T-cell (primary cell): ENCODE data around the gene CXADR. TPM values are rescaled to one million over a fixed set of nuclear protein-coding genes. Genes with fewer than 3 reads are reported as not detected.
"Not testable (repeated sequence)": the region's sequence is repeated elsewhere in the genome, so short reads cannot be mapped to it uniquely, and the experiment has no call there.

Experiments used
- ATAC-seq, 4 experiments: fragments of 200-7000 bp in 3 of 4; fragments of 150-1000 bp in 1 of 4; cut with Tn5 transposase; replicated peaks in 1 of 4; 1 replicate in 3 of 4; 2 replicates in 1 of 4; pipeline ENCODE4 v1.10.0; 2021; ENCODE audit warnings: moderate library complexity in 3 of 4, mild to moderate bottlenecking in 2 of 4, moderate number of reproducible peaks in 1 of 4
- CTCF ChIA-PET, 2 donors: fragments of 300-600 bp; sonication (Branson Sonifier 250); formaldehyde crosslinking; loops; one replicate each; lab custom pipeline; 2022; ENCODE audit warnings: antibody characterized with exemption in 2 of 2; lab: Charles Lee
- POLR2A ChIA-PET, 2 donors: fragments of 300-600 bp; sonication (Branson Sonifier 250); formaldehyde crosslinking; loops; one replicate each; lab custom pipeline; 2022; ENCODE audit warnings: antibody characterized with exemption in 2 of 2; lab: Charles Lee
- DNase-seq, 35 experiments: peaks; one replicate each; pipeline versions ENCODE4 v3.0.0 to v3.0.0-alpha.2; 2013 to 2023
- H3K27ac ChIP-seq: one replicate; pipeline ENCODE4 v1.5.1; 2013; ENCODE audit warnings: low read length
- H3K27me3 ChIP-seq, 2 experiments: replicated peaks in 1 of 2; 1 replicate in 1 of 2; 2 replicates in 1 of 2; pipeline versions ENCODE4 v1.6.1 to v1.7.0; 2013; ENCODE audit warnings: low read length in 1 of 2, mixed read lengths in 1 of 2; ENCODE audit not compliant: control insufficient read depth in 2 of 2, insufficient read depth in 2 of 2; ENCODE audit errors: extremely low read depth in 1 of 2
- H3K36me3 ChIP-seq, 2 donors: 1 replicate in 1 of 2; 2 replicates in 1 of 2; pipeline versions ENCODE4 v1.6.1 to v1.7.0; 2013; ENCODE audit warnings: low read length in 1 of 2; ENCODE audit not compliant: control insufficient read depth in 2 of 2, insufficient read depth in 1 of 2; ENCODE audit errors: extremely low read depth in 1 of 2
- H3K4me1 ChIP-seq, 2 experiments: 1 replicate in 1 of 2; 2 replicates in 1 of 2; pipeline versions ENCODE4 v1.6.1 to v1.7.0; 2013; ENCODE audit warnings: low read length in 2 of 2, mixed read lengths in 1 of 2; ENCODE audit not compliant: insufficient read depth in 2 of 2, control insufficient read depth in 1 of 2; ENCODE audit errors: extremely low read depth in 1 of 2
- H3K4me3 ChIP-seq, 2 donors: 1 replicate in 1 of 2; 2 replicates in 1 of 2; pipeline versions ENCODE4 v1.5.1 to v1.7.0; 2013; ENCODE audit warnings: mild to moderate bottlenecking in 2 of 2, low read length in 1 of 2, moderate library complexity in 1 of 2; ENCODE audit not compliant: control insufficient read depth in 1 of 2; ENCODE audit errors: extremely low read depth in 1 of 2
- H3K9me3 ChIP-seq: 2 replicates; pipeline ENCODE4 v1.7.0; 2013
- H3K27ac Mint-ChIP-seq, 2 donors: one replicate each; pipeline ENCODE4 v1.8.0; 2020 to 2021; ENCODE audit warnings: mild to moderate bottlenecking in 2 of 2, mixed read lengths in 2 of 2
- H3K27me3 Mint-ChIP-seq, 2 donors: one replicate each; pipeline ENCODE4 v1.8.0; 2021 to 2022; ENCODE audit warnings: mixed read lengths in 2 of 2
- H3K36me3 Mint-ChIP-seq: one replicate; pipeline ENCODE4 v1.8.0; 2021; ENCODE audit warnings: mixed read lengths
- H3K4me1 Mint-ChIP-seq, 3 donors: one replicate each; pipeline ENCODE4 v1.8.0; 2020 to 2022; ENCODE audit warnings: mixed read lengths in 3 of 3, mild to moderate bottlenecking in 1 of 3
- H3K4me3 Mint-ChIP-seq, 3 donors: one replicate each; pipeline ENCODE4 v1.8.0; 2020 to 2022; ENCODE audit warnings: mild to moderate bottlenecking in 3 of 3, mixed read lengths in 3 of 3, moderate library complexity in 3 of 3
- H3K9me3 Mint-ChIP-seq, 3 donors: one replicate each; pipeline ENCODE4 v1.8.0; 2020 to 2022; ENCODE audit warnings: mixed read lengths in 3 of 3
- WGBS: methylation state at CpG from one replicate; pipeline ENCODE4 v1.1.5; 2013; ENCODE audit warnings: missing lambda C conversion rate; ENCODE audit not compliant: insufficient coverage; 5-methylcytosine and 5-hydroxymethylcytosine counted together
- total RNA-seq, 35 experiments: library from RNA in 6 of 35; stranded (reverse) in 6 of 35; fragments of 120-200 nt in 1 of 35; gene quantifications; one replicate each; pipeline versions ENCODE4 v1.2.1 to v1.2.4 and lab custom pipeline; 2013 to 2026

The CXADR gene
- total RNA-seq, 5 donors from 2014 or later (not counting 1 experiment from before 2014, with no cell fraction given), result 0.35 to 0.95 (median 0.82) TPM

DNA sequence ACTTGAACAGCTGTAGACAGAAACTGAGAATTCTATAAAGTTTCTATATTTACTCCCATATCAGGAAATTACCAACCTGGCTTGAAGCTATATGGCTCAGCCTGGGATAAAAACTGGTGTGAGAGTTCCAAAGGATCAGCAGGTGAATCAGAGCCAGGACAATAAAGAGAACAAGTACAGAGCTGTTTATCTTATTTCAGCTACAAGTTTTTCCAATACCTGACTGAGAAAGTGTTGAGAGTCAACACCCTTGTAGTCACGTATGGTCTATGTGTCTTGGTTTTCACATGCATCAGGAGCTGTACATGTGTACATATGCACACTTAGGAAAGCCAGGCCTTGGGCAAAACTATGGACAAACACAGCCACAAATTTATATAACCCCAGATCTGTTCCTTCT is 40.7 kb upstream of the CXADR start:
- Mint-ChIP-seq H3K27me3 (peaks cover 0 to 1% of the 10 kb centered on the region in 2 donors), H3K36me3 (no peaks in the 10 kb centered on the region), H3K27ac (no peak overlapping the region), H3K9me3 (peaks cover 0 to 3% (median 0%) of the 10 kb centered on the region in 3 donors), H3K4me3 (no peak overlapping the region), H3K4me1 (no peaks in the 10 kb centered on the region)
- H3K27me3 ChIP-seq, result no peaks in the 10 kb centered on the region
- ChIA-PET CTCF (no interaction called here), POLR2A (no interaction called here)
- H3K9me3 ChIP-seq, result no peaks in the 10 kb centered on the region
- H3K4me3 ChIP-seq, result no peak overlapping the region
- no peak overlapping the region for H3K27ac ChIP-seq
- H3K36me3 ChIP-seq, result no peaks in the 10 kb centered on the region
- no peaks in the 10 kb centered on the region for H3K4me1 ChIP-seq
- ATAC-seq, result no peak
- 100% methylated on average over 1 of the region's 1 CpG for WGBS
- DNase-seq, result no peak

DNA sequence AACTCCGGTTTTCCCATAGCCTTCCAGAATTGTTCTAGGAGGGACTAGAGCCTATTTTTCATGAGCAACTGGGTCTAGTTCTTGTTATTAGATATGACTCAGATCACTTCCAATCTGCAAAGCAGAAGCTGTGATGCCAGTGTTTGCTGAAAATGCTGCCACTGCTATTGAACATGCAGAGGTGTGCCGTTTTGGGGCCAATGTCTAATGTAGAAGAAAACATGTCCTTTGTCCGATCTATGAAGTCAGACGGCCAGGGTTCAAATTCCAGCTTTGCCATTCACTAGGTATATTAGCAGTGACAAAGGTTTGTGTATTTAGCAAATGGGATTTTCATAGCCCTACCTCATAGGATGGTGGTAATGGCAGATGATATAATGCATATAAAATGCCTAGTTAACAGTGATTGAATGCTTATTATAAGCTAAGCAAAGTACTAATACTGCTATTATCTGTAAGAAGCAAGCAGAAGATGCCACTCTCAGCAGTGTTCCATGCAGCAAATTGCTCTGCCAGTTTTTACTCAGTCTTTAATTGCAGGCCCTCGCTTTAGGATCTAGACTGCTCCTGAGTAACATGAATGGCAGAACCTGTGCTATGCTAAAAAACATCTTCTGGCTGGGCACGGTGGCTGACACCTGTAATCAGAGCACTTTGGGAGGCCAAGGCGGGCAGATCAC is 40.1 kb upstream of the CXADR start:
- Histone ChIP-seq H3K36me3 (no peaks in the 10 kb centered on the region), H3K27me3 (no peaks in the 10 kb centered on the region), H3K4me3 (no peak overlapping the region), H3K4me1 (no peaks in the 10 kb centered on the region), H3K9me3 (no peaks in the 10 kb centered on the region), H3K27ac (no peak overlapping the region)
- Mint-ChIP-seq H3K9me3 (peaks cover 0 to 3% (median 0%) of the 10 kb centered on the region in 3 donors), H3K36me3 (no peaks in the 10 kb centered on the region), H3K4me3 (no peak overlapping the region), H3K27me3 (peaks cover 0 to 1% of the 10 kb centered on the region in 2 donors), H3K27ac (no peak overlapping the region), H3K4me1 (no peaks in the 10 kb centered on the region)
- ATAC-seq, result no peak
- CTCF ChIA-PET, result no interaction called here
- 80% methylated on average over 4 of the region's 7 CpGs for WGBS
- POLR2A ChIA-PET, result no interaction called here
- no peak for DNase-seq

- POLR2A ChIA-PET, result no interaction called here
- H3K27me3 Mint-ChIP-seq, result peaks cover 0 to 1% of the 10 kb centered on the region in 2 donors
- CTCF ChIA-PET, result no interaction called here
Measured at GRCh38 chr21:17476006-17476405, 36.8 kb upstream of the CXADR start.

DNA sequence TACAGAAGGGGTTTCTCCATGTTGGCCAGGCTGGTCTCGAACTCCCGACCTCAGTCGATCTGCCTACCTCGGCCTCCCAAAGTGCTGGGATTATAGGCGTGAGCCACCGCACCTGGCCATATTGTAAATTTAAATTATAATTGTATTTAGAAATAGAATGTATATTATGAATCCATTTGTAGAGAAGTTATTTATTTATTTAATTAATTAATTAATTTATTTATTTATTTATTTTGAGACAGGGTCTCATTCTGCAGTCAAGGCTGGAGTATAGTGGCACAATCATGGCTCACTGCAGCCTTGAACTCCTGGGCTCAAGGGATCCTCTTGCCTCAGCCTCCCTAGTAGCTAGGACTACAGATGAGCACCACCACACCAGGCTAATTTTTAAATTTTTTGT is 34.7 kb upstream of the CXADR start:
- no CpG with 5 or more reads among the region's 6 CpGs for WGBS
- H3K27me3 Mint-ChIP-seq, H3K4me1 Mint-ChIP-seq, CTCF ChIA-PET, H3K36me3 ChIP-seq, H3K4me3 Mint-ChIP-seq, H3K27ac Mint-ChIP-seq, H3K27ac ChIP-seq, ATAC-seq, H3K9me3 ChIP-seq, DNase-seq, H3K4me3 ChIP-seq, H3K9me3 Mint-ChIP-seq, H3K4me1 ChIP-seq, POLR2A ChIA-PET, H3K36me3 Mint-ChIP-seq, H3K27me3 ChIP-seq: not testable (repeated sequence)

More at GRCh38 chr21:17476006-17476405, 36.8 kb upstream of the CXADR start:
- H3K27me3 ChIP-seq, result no peaks in the 10 kb centered on the region
- Mint-ChIP-seq H3K27ac (no peak overlapping the region), H3K4me1 (no peaks in the 10 kb centered on the region), H3K9me3 (peaks cover 0 to 3% (median 0%) of the 10 kb centered on the region in 3 donors), H3K36me3 (no peaks in the 10 kb centered on the region), H3K4me3 (no peak overlapping the region)
- no peaks in the 10 kb centered on the region for H3K9me3 ChIP-seq
- H3K4me3 ChIP-seq, result no peak overlapping the region
- no CpG with 5 or more reads among the region's 4 CpGs for WGBS
- H3K27ac ChIP-seq, result no peak overlapping the region
- ATAC-seq, result no peak
- no peaks in the 10 kb centered on the region for H3K36me3 ChIP-seq
- DNase-seq, result no peak
- H3K4me1 ChIP-seq, result no peaks in the 10 kb centered on the region

DNA sequence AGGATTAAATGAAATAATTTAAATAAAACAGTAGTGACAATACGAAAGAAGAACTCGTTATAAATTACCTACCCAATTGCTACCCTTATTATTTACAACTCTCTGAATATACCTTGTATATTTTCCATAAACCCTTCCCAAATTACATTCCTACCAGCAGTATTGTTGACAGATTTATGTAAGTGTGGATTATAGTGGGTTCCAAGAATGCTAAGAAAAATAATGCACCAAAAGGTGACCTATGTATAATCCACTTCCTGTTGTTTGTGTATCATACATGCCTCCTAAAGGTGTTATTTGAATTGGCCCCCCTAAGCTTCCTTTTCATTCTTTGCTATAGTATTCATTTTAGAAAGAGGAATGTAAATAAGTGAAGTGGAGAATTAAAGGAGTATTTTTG is 33.2 kb upstream of the CXADR start:
- Mint-ChIP-seq H3K27me3 (no peaks in the 10 kb centered on the region), H3K27ac (no peak overlapping the region), H3K4me1 (no peaks in the 10 kb centered on the region), H3K36me3 (no peaks in the 10 kb centered on the region), H3K9me3 (no peaks in the 10 kb centered on the region), H3K4me3 (no peak overlapping the region)
- H3K27ac ChIP-seq, result no peak overlapping the region
- ATAC-seq (no peak), DNase-seq (no peak)
- CTCF ChIA-PET, result no interaction called here
- no peak overlapping the region for H3K4me3 ChIP-seq
- H3K9me3 ChIP-seq, result no peaks in the 10 kb centered on the region
- H3K27me3 ChIP-seq, result no peaks in the 10 kb centered on the region
- POLR2A ChIA-PET, result no interaction called here
- WGBS, result no CpG with 5 or more reads among the region's 2 CpGs
- no peaks in the 10 kb centered on the region for H3K36me3 ChIP-seq
- no peaks in the 10 kb centered on the region for H3K4me1 ChIP-seq

DNA sequence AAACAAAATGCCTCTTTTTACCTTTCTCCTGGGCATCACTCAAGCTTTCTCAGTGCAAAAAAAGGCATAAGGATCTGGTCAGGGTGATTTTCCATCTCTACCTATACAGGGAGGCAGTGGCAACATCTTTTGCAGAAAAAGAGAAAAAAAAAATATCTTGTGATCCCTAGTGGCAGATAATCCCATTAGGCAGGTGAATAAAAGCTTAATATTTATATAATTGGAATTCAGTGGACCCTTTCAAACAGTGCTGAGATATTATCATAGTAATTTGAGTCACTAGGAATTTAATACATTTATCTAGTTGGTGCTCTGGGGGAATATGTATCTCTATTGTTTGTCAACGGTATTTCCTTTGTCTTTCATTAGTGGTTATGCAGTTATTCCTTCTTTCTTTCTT is 29.9 kb upstream of the CXADR start:
- no peak overlapping the region for H3K27ac Mint-ChIP-seq

DNA sequence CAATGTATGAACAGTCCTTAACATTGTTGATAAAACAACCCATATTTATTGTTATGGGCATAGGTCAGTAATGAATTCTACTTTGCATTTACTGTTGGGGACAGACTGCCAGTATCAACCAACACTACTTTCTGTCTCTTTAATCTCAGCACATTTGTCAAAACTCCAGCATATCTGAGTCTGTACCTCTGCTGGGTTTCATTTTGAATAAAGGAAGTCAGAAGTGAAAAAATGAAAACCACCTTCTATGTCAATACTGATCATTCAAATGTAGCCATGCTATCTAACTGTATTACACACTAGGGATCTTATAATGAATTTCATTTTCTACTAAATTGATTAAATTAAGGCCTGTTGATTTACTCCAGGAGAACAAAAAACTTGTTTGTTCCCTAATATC is 24.2 kb upstream of the CXADR start:
- no peaks in the 10 kb centered on the region for H3K4me1 ChIP-seq

More for the DNA sequence above, 29.9 kb upstream of the CXADR start:
- no peaks in the 10 kb centered on the region for H3K4me1 ChIP-seq
- no peak overlapping the region for H3K4me3 ChIP-seq
- H3K9me3 Mint-ChIP-seq, result no peaks in the 10 kb centered on the region
- no peaks in the 10 kb centered on the region for H3K27me3 Mint-ChIP-seq
- H3K9me3 ChIP-seq, result no peaks in the 10 kb centered on the region
- DNase-seq, result no peak
- no peaks in the 10 kb centered on the region for H3K36me3 Mint-ChIP-seq
- ChIA-PET POLR2A (no interaction called here), CTCF (no interaction called here)
- no CpG with 5 or more reads among the region's 1 CpG for WGBS
- no peaks in the 10 kb centered on the region for H3K4me1 Mint-ChIP-seq
- no peak for ATAC-seq
- H3K27ac ChIP-seq, result no peak overlapping the region
- H3K4me3 Mint-ChIP-seq, result no peak overlapping the region
- no peaks in the 10 kb centered on the region for H3K27me3 ChIP-seq
- no peaks in the 10 kb centered on the region for H3K36me3 ChIP-seq

More for the DNA sequence above, 24.2 kb upstream of the CXADR start:
- Histone ChIP-seq H3K27me3 (no peaks in the 10 kb centered on the region), H3K9me3 (no peaks in the 10 kb centered on the region), H3K36me3 (no peaks in the 10 kb centered on the region), H3K27ac (no peak overlapping the region), H3K4me3 (no peak overlapping the region)
- Mint-ChIP-seq H3K4me1 (no peaks in the 10 kb centered on the region), H3K27ac (no peak overlapping the region), H3K4me3 (no peak overlapping the region), H3K9me3 (no peaks in the 10 kb centered on the region), H3K36me3 (no peaks in the 10 kb centered on the region), H3K27me3 (peaks cover 4 to 9% of the 10 kb centered on the region in 2 donors)
- DNase-seq (no peak), ATAC-seq (no peak)
- POLR2A ChIA-PET, result no interaction called here
- CTCF ChIA-PET, result no interaction called here
